OCI-M2 (cell line): ENCODE data around the gene HMG20B.
"Not testable (repeated sequence)": the region's sequence is repeated elsewhere in the genome, so short reads cannot be mapped to it uniquely, and the experiment has no call there.

ENCODE experiments used
- DNase-seq: peaks from one replicate; lab custom pipeline; 2025; ENCODE audit not compliant: unreplicated experiment; lab: John Stamatoyannopoulos, UW

HMG20B gene

GRCh38 chr19:3580156-3580934 lies 7.6 kb downstream of the HMG20B start:
- no peak for DNase-seq

- DNase-seq: not testable (repeated sequence)
These were observed 9.0 kb downstream of the HMG20B start for GRCh38 chr19:3581792-3582191.

- not testable (repeated sequence) for DNase-seq
These were observed 11.5 kb downstream of the HMG20B start for GRCh38 chr19:3584036-3584802.

- DNase-seq: no peak
These were observed 12.8 kb downstream of the HMG20B start, which contains the start of gene GIPC3 for GRCh38 chr19:3585301-3586126. TSS of gene GIPC3 (plus strand) at chr19:3585478. CDS start at chr19:3585598, 120 bp downstream.

- no peak for DNase-seq
These were observed 13.4 kb downstream of the HMG20B start for GRCh38 chr19:3586127-3586626.

GRCh38 chr19:3586707-3587346 lies 14.1 kb downstream of the HMG20B start:
- no peak for DNase-seq

GRCh38 chr19:3589439-3589838 lies 16.7 kb downstream of the HMG20B start:
- no peak for DNase-seq

- no peak for DNase-seq
These were observed 17.2 kb downstream of the HMG20B start for GRCh38 chr19:3589949-3590348.

GRCh38 chr19:3590991-3591659 lies 18.4 kb downstream of the HMG20B start:
- no peak for DNase-seq

GRCh38 chr19:3591876-3592613 lies 19.3 kb downstream of the HMG20B start:
- no peak for DNase-seq

- DNase-seq: no peak
These were observed 20.4 kb downstream of the HMG20B start for GRCh38 chr19:3593156-3593555.

GRCh38 chr19:3595521-3596061 lies 22.8 kb downstream of the HMG20B start:
- DNase-seq: no peak

GRCh38 chr19:3599776-3600187 lies 27.0 kb downstream of the HMG20B start:
- no peak for DNase-seq

GRCh38 chr19:3601021-3601420 lies 28.3 kb downstream of the HMG20B start:
- DNase-seq: no peak

- no peak for DNase-seq
These were observed 30.5 kb downstream of the HMG20B start for GRCh38 chr19:3603121-3603811.

- no peak for DNase-seq
These were observed 31.7 kb downstream of the HMG20B start for GRCh38 chr19:3604227-3604986.

GRCh38 chr19:3604987-3605343 lies 32.2 kb downstream of the HMG20B start:
- no peak for DNase-seq

GRCh38 chr19:3605361-3605760 lies 32.6 kb downstream of the HMG20B start:
- no peak for DNase-seq
